IMR-90 (cell line): ENCODE data around the gene SLC25A24. TPM values are rescaled to one million over a fixed set of nuclear protein-coding genes. Genes with fewer than 3 reads are reported as not detected.
A peak's percentile ranks its signal among the peaks of the same experiment; 100 is the strongest.
"Not testable (repeated sequence)": the region's sequence is repeated elsewhere in the genome, so short reads cannot be mapped to it uniquely, and the experiment has no call there.

Source experiments
- ATAC-seq: fragments of 200-7000 bp; cut with Tn5 transposase; 2 replicates; pipeline ENCODE4 v1.9.1; 2020; ENCODE audit warnings: low read depth, mild to moderate bottlenecking, moderate library complexity
- Bru-seq: library from RNA; stranded (reverse); fragments of 400-500 nt; gene quantifications from one replicate; lab custom pipeline; 2021; lab: Mats Ljungman, UMichigan
- BruChase-seq, 2 experiments: library from RNA; stranded (reverse); fragments of 400-500 nt; gene quantifications; one replicate each; lab custom pipeline; 2021; lab: Mats Ljungman, UMichigan
- BruUV-seq: library from RNA; stranded (reverse); fragments of 400-500 nt; replicated peaks from 2 replicates; lab custom pipeline; 2021; lab: Mats Ljungman, UMichigan
- CTCF ChIA-PET: fragments of 300-600 bp; formaldehyde crosslinking; extraction: SDS; loops from one replicate; lab custom pipeline; 2021; ENCODE audit warnings: antibody characterized with exemption; lab: Yijun Ruan, JAX
- POLR2A ChIA-PET: fragments of 300-600 bp; sonication (Branson Sonifier 250); formaldehyde crosslinking; loops from one replicate; lab custom pipeline; 2022; ENCODE audit warnings: antibody characterized with exemption; ENCODE audit not compliant: unreplicated experiment; lab: Charles Lee
- DNase-seq: peaks from one replicate; pipeline ENCODE4 v3.0.0; 2013
- H2AFZ ChIP-seq: replicated peaks from 2 replicates; pipeline ENCODE3; 2013; ENCODE audit warnings: low read length, mild to moderate bottlenecking; ENCODE audit not compliant: poor library complexity
- H2AK5ac ChIP-seq: 2 replicates; pipeline ENCODE4 v1.6.1; 2013; ENCODE audit warnings: low read depth, low read length, inconsistent platforms
- H2AK9ac ChIP-seq: replicated peaks from 2 replicates; pipeline ENCODE3; 2013; ENCODE audit warnings: mild to moderate bottlenecking, low read depth, low read length, moderate library complexity; ENCODE audit not compliant: poor library complexity
- H2BK120ac ChIP-seq: 2 replicates; pipeline ENCODE4 v1.6.1; 2013; ENCODE audit warnings: low read depth, low read length, inconsistent platforms
- H2BK15ac ChIP-seq: 3 replicates; pipeline ENCODE4 v1.6.1; 2013; ENCODE audit warnings: low read depth, low read length, inconsistent platforms
- H2BK20ac ChIP-seq: 2 replicates; pipeline ENCODE4 v1.6.1; 2013; ENCODE audit warnings: low read depth, mild to moderate bottlenecking, inconsistent platforms, low read length, moderate library complexity
- H2BK5ac ChIP-seq: 2 replicates; pipeline ENCODE4 v1.6.1; 2013; ENCODE audit warnings: mild to moderate bottlenecking, low read depth, low read length, inconsistent platforms; ENCODE audit not compliant: poor library complexity, severe bottlenecking
- H3K14ac ChIP-seq: replicated peaks from 2 replicates; pipeline ENCODE4 v1.6.1; 2013; ENCODE audit warnings: low read depth, low read length, inconsistent platforms
- H3K18ac ChIP-seq: 2 replicates; pipeline ENCODE4 v1.6.1; 2013; ENCODE audit warnings: low read depth, low read length, control low read depth
- H3K23ac ChIP-seq: 2 replicates; pipeline ENCODE4 v1.6.1; 2013; ENCODE audit warnings: low read depth, low read length, inconsistent platforms
- H3K27ac ChIP-seq: 2 replicates; pipeline ENCODE4 v1.5.1; 2013; ENCODE audit warnings: mild to moderate bottlenecking, control low read depth, low read length; ENCODE audit not compliant: insufficient read depth
- H3K27me3 ChIP-seq: 2 replicates; pipeline ENCODE4 v1.6.1; 2013; ENCODE audit warnings: low read length; ENCODE audit not compliant: control insufficient read depth, insufficient read depth
- H3K36me3 ChIP-seq: 2 replicates; pipeline ENCODE4 v1.6.1; 2013; ENCODE audit warnings: low read length, mixed read lengths; ENCODE audit not compliant: control insufficient read depth, insufficient read depth
- H3K4ac ChIP-seq: 2 replicates; pipeline ENCODE4 v1.6.1; 2013; ENCODE audit warnings: low read depth, low read length, inconsistent platforms
- H3K4me1 ChIP-seq: 2 replicates; pipeline ENCODE4 v1.6.1; 2013; ENCODE audit warnings: low read length, mixed read lengths; ENCODE audit not compliant: control insufficient read depth, insufficient read depth
- H3K4me2 ChIP-seq: 2 replicates; pipeline ENCODE4 v1.6.1; 2013; ENCODE audit warnings: low read depth, mild to moderate bottlenecking, control low read depth, low read length, moderate library complexity
- H3K4me3 ChIP-seq: 2 replicates; pipeline ENCODE4 v1.5.1; 2013; ENCODE audit warnings: low read depth, mild to moderate bottlenecking, control low read depth, low read length, moderate library complexity; ENCODE audit not compliant: insufficient read depth
- H3K56ac ChIP-seq: 2 replicates; pipeline ENCODE4 v1.6.1; 2013; ENCODE audit warnings: low read length, inconsistent platforms; ENCODE audit not compliant: insufficient read depth; ENCODE audit errors: extremely low read depth
- H3K79me1 ChIP-seq, 2 experiments: 2 replicates each; pipeline ENCODE4 v1.6.1; 2013; ENCODE audit warnings: low read length in 2 of 2, inconsistent platforms in 1 of 2, low read depth in 1 of 2
- H3K9ac ChIP-seq: 2 replicates; pipeline ENCODE4 v1.6.1; 2013; ENCODE audit warnings: low read depth, low read length, control low read depth
- H3K9me1 ChIP-seq: 2 replicates; pipeline ENCODE4 v1.6.1; 2013; ENCODE audit warnings: low read length, inconsistent platforms; ENCODE audit not compliant: insufficient read depth
- H3K9me3 ChIP-seq: 2 replicates; pipeline ENCODE4 v1.6.1; 2013; ENCODE audit warnings: low read length; ENCODE audit not compliant: control insufficient read depth, insufficient read depth
- H4K20me1 ChIP-seq: 2 replicates; pipeline ENCODE4 v1.6.1; 2013; ENCODE audit warnings: low read length, inconsistent platforms; ENCODE audit not compliant: insufficient read depth
- H4K5ac ChIP-seq: 2 replicates; pipeline ENCODE4 v1.6.1; 2013; ENCODE audit warnings: mild to moderate bottlenecking, low read depth, low read length, control low read depth
- H4K8ac ChIP-seq, 2 experiments: 2 replicates each; pipeline ENCODE4 v1.6.1; 2013; ENCODE audit warnings: low read depth in 2 of 2, low read length in 2 of 2, control low read depth in 1 of 2, inconsistent platforms in 1 of 2
- H4K91ac ChIP-seq: 2 replicates; pipeline ENCODE4 v1.6.1; 2013; ENCODE audit warnings: low read depth, low read length, inconsistent platforms; ENCODE audit not compliant: insufficient read depth
- MAZ ChIP-seq: IDR thresholded peaks from 2 replicates; pipeline ENCODE4 v1.6.1; 2012; ENCODE audit warnings: low read depth, mild to moderate bottlenecking, low read length, improper control_type of control experiment, moderate library complexity, borderline replicate concordance
- MXI1 ChIP-seq: IDR thresholded peaks from 2 replicates; pipeline ENCODE4 v1.6.1; 2012; ENCODE audit warnings: low read depth, mild to moderate bottlenecking, low read length, moderate library complexity, borderline replicate concordance
- NFE2L2 ChIP-seq: fragments of 150-350 bp; IDR thresholded peaks from 2 replicates; pipeline ENCODE4 v1.6.1; 2016; ENCODE audit warnings: low read depth, mild to moderate bottlenecking, low read length
- WGBS, 2 experiments: methylation state at CpG; one replicate each; pipeline versions ENCODE4 v1.1.5 to v1.1.7; 2013; ENCODE audit warnings: missing lambda C conversion rate in 2 of 2; ENCODE audit not compliant: insufficient read length in 1 of 2; ENCODE audit errors: extremely low coverage in 2 of 2; 5-methylcytosine and 5-hydroxymethylcytosine counted together
- dilution Hi-C: fragments of 300-500 bp; cut with HindIII; formaldehyde crosslinking; loops from one replicate; pipeline ENCODE4 v1.14.3; 2018; ENCODE audit warnings: low sequenced_read_pairs; ENCODE audit not compliant: unreplicated experiment
- in situ Hi-C: fragments of 300-500 bp; cut with MboI; formaldehyde crosslinking; loops from 3 replicates; pipeline ENCODE4 v1.14.3; 2019; ENCODE audit warnings: low sequenced_read_pairs, inconsistent platforms, mixed read lengths
- intact Hi-C: fragments of 100-400 bp; cut with micrococcal nuclease; formaldehyde crosslinking; loops from 2 replicates; pipeline ENCODE4 v1.10.0; 2022
- long read RNA-seq: library from polyadenylated mRNA; unstranded; transcript quantifications from one replicate; pipeline ENCODE4 v2.0.0, GENCODE V29; 2021; ENCODE audit not compliant: unreplicated experiment
- polyA plus RNA-seq, 3 experiments: library from polyadenylated mRNA; depleted of rRNA; stranded (reverse); fragments of >200 nt; gene quantifications; 2 replicates each; pipeline ENCODE4 v1.2.3, GENCODE V29; 2012; ENCODE audit warnings: low replicate concordance in 1 of 3
- total RNA-seq: library from RNA; depleted of rRNA; stranded (reverse); fragments of >200 nt; gene quantifications from 2 replicates; pipeline ENCODE4 v1.2.3, GENCODE V29; 2012; rRNA removed

SLC25A24 gene
- total RNA-seq (20.4 and 45.3 TPM in 2 replicates), polyA plus RNA-seq (2012; rRNA removed) (14.5 and 19.4 TPM in 2 replicates), Bru-seq, nascent RNA (percentile 89 among the genes with signal in this experiment), BruChase-seq, experiment 1, labeled RNA remaining after a 6-hour chase (percentile 75 among the genes with signal in this experiment), BruChase-seq, experiment 2, labeled RNA remaining after a 2-hour chase (percentile 77 among the genes with signal in this experiment)
- 3.4 and 6.4 TPM in 2 replicates for polyA plus RNA-seq (2012; cell fraction: cytosol; rRNA removed)
- 2.0 and 8.9 TPM in 2 replicates for polyA plus RNA-seq (2012; cell fraction: nucleus; rRNA removed; ENCODE audit: low replicate concordance)
- long read RNA-seq, full-length matches to known transcripts: 96 of 110 reads
- long read RNA-seq, partial matches to known transcripts: 6 of 110 reads
- long read RNA-seq, other reads (novel, unspliced or antisense): 8 of 110 reads

DNA sequence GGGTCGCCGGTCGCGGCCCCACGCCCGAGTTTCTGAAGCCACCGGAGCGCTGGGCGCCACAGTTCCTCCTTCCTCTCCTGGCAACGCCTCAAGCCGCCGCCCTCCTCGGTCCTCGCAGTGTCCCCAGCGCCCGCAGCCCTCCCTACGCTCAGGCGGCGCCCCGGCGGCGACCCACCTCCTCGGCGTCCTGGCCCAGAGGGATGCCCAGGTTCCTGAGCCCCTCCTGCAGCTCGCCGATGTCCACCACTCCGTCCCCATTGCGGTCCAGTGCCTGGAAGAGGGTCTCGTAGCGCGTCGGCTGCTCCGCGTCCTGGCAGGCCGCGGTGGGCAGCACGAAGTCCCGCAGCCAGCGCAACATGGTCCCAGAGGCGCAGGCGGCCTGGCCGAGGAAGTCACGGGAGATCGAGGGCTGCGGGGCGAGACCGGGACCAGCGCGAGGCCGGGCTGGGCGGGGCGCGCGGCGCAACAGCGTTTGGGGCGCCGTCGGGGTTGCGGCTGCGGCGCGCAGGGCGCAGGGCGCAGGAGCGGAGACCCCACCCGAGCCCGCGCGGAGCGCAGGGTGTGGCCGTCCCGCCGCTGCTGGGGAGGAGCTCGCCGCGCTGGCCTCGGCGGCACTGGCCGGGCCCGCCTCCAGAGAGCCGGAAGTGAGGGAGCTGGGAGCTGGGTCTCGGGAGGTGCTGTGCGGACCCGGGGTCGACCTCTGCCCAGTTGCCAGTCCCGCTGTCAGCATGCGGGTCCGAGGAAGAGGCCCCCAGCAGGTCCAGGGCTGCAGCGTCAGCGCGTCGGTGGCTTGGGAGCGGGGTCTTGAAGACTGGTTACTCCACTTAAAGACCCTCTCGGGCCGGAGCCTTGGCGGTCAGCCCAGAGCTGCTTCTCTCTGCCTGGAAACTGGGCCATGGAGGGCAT lies at the start of gene SLC25A24:
TSS of gene SLC25A24 (minus strand) at position 563 of the 906 bp plus-strand sequence. CDS start at position 358, 205 bp downstream.
- H4K91ac ChIP-seq: peak within 1 kb of the TSS; percentile 96
- H3K23ac ChIP-seq: peak within 1 kb of the TSS; percentile 96
- peak within 1 kb of the TSS; percentile 88 for H2BK120ac ChIP-seq
- in situ Hi-C loops: no loop called here
- peak within 1 kb of the TSS; percentile 95 for H2BK5ac ChIP-seq
- H3K27ac ChIP-seq: peak within 1 kb of the TSS; percentile 99
- H3K18ac ChIP-seq: peak within 1 kb of the TSS; percentile 92
- 0% methylated on average over 45 of the region's 97 CpGs; no CpG with 5 or more reads in 1 of the 2 experiments for WGBS, 2 experiments
- peaks cover 3% of the 10 kb centered on the region; the same call in 1 of the 2 replicates for H3K36me3 ChIP-seq
- H2AK5ac ChIP-seq: peak within 1 kb of the TSS; percentile 96
- peak within 1 kb of the TSS; percentile 100 for H3K4me2 ChIP-seq
- peaks cover 2% of the 10 kb centered on the region; the same call in 1 of the 2 replicates for H3K4me1 ChIP-seq
- peak within 1 kb of the TSS; percentile 82 to 92 for H4K8ac ChIP-seq
- peak within 1 kb of the TSS; percentile 99 for H3K14ac ChIP-seq
- peak within 1 kb of the TSS; percentile 95 for H4K5ac ChIP-seq
- no peak for TF ChIP-seq NFE2L2
- TF ChIP-seq MXI1: no peak
- TF ChIP-seq MAZ: peak; percentile 42; the same call in 1 of the 2 replicates
- peak within 1 kb of the TSS; percentile 99 for H2AK9ac ChIP-seq
- H3K9ac ChIP-seq: peak within 1 kb of the TSS; percentile 99
- peaks cover 17% of the 10 kb centered on the region; the same call in 1 of the 2 replicates for H4K20me1 ChIP-seq
- no peaks in the 10 kb centered on the region for H3K9me3 ChIP-seq
- peak within 1 kb of the TSS; percentile 100 for H3K4me3 ChIP-seq
- H3K27me3 ChIP-seq: no peaks in the 10 kb centered on the region
- peaks cover 9% of the 10 kb centered on the region; the same call in 1 of the 2 replicates for H3K9me1 ChIP-seq
- peak; percentile 67 for DNase-seq
- H2BK15ac ChIP-seq: 0 out of 3 replicates have a peak within 1 kb of the TSS, but pooled peaks have one; percentile 41
- no TSS peak for BruUV-seq
- POLR2A ChIA-PET: no interaction called here
- peak within 1 kb of the TSS; percentile 98 for H3K4ac ChIP-seq
- H2AFZ ChIP-seq: peak within 1 kb of the TSS; percentile 99
- peak within 1 kb of the TSS; percentile 96 for H3K56ac ChIP-seq
- CTCF ChIA-PET: interaction anchor here (0.5 to 1.1 kb wide), 3 partner anchors 13 to 387 kb away, joined by 3 read pairs; no protein-coding TSS in a partner anchor
- intact Hi-C loops: loop anchor here (10.0 kb wide), 1 partner anchor 415 kb away; no protein-coding TSS in a partner anchor
- H2BK20ac ChIP-seq: peak within 1 kb of the TSS; percentile 31; the same call in 1 of the 2 replicates
- dilution Hi-C loops: no loop called here
- ATAC-seq: peak; percentile 98
- peaks cover 0 to 27% of the 10 kb centered on the region in 2 experiments; a peak in 2 of 4 replicates for H3K79me1 ChIP-seq

- H3K4me1 ChIP-seq, H3K79me1 ChIP-seq, POLR2A ChIA-PET, H4K20me1 ChIP-seq, DNase-seq, H3K23ac ChIP-seq, H3K4me3 ChIP-seq, H3K4ac ChIP-seq, H2BK15ac ChIP-seq, dilution Hi-C loops, H3K9me3 ChIP-seq, H4K91ac ChIP-seq, CTCF ChIA-PET, H3K36me3 ChIP-seq, H2AK5ac ChIP-seq, H3K9me1 ChIP-seq, H4K8ac ChIP-seq, BruUV-seq, H3K18ac ChIP-seq, in situ Hi-C loops, H2AFZ ChIP-seq, H3K4me2 ChIP-seq, H3K56ac ChIP-seq, H2AK9ac ChIP-seq, H3K14ac ChIP-seq, intact Hi-C loops, H2BK20ac ChIP-seq, H2BK120ac ChIP-seq, H2BK5ac ChIP-seq, H3K27ac ChIP-seq, H3K27me3 ChIP-seq, H4K5ac ChIP-seq, H3K9ac ChIP-seq, ATAC-seq: not testable (repeated sequence)
- no CpG with 5 or more reads among the region's 3 CpGs for WGBS, 2 experiments
Measured at GRCh38 chr1:108243976-108244375, 43.8 kb upstream of the SLC25A24 start, which contains the start of gene NBPF4. Gene NBPF4 (minus strand): TSS chr1:108244076. CDS start chr1:108243761, 315 bp downstream.
